NCI-H748 (cell line): ENCODE data around the gene S100A3.
"Not testable (repeated sequence)": the region's sequence is repeated elsewhere in the genome, so short reads cannot be mapped to it uniquely, and the experiment has no call there.

Source experiments
- DNase-seq: peaks from one replicate; lab custom pipeline; 2025; ENCODE audit not compliant: unreplicated experiment; lab: John Stamatoyannopoulos, UW

The S100A3 gene

DNA sequence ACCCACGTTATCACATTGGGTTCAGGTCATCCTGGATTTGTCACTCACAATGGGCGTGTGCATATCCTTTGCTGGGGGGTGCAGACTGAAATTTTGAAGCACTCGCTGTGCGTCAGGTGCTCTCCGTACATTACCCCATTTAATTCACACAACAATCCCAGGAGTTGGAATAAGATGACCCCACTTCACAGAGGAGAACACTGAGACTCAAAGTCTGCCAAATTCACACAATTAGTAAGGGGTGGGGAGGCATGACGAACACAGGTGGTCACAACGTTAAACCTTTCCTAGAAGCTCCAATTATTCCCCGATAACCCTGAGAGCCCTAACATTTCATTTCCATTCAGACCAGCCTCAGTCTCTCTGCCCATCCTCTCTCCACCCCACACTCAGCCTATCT lies 20.4 kb upstream of the S100A3 start:
- no peak for DNase-seq

DNA sequence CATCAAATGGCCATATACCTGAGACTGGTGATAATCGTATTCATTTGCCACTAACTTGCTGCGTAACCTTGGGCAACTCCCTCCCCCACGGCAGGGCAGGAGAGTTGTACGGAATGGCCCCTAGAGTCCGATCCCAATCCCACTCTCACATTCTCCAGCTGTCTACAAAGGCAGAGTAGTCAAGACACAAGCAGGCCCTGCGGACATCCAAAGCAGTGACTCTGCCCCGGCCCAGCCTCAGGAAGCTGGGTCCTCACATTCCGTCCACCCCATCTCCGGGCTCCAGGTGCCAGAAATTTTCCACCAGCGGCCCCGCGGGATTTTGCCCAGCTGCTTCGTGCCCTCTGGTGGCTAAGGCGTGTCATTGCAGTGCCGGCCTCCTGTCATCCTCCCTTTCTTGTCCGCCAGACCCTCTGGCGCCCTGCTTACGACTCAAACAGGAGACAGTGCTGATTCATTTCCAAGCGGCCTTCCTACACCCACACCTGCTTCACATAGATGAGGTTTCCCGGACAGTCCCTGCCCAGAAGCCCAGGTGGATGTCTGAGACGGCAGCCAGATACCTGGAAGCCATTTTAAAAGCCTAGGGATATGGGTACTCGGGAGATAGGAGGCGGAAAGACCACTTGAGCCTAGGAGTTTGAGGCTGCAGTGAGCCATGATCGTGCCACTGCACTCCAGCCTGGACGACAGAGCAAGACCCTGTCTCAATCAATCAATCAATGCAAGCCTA lies 19.5 kb upstream of the S100A3 start:
- DNase-seq = peak; percentile 91

DNA sequence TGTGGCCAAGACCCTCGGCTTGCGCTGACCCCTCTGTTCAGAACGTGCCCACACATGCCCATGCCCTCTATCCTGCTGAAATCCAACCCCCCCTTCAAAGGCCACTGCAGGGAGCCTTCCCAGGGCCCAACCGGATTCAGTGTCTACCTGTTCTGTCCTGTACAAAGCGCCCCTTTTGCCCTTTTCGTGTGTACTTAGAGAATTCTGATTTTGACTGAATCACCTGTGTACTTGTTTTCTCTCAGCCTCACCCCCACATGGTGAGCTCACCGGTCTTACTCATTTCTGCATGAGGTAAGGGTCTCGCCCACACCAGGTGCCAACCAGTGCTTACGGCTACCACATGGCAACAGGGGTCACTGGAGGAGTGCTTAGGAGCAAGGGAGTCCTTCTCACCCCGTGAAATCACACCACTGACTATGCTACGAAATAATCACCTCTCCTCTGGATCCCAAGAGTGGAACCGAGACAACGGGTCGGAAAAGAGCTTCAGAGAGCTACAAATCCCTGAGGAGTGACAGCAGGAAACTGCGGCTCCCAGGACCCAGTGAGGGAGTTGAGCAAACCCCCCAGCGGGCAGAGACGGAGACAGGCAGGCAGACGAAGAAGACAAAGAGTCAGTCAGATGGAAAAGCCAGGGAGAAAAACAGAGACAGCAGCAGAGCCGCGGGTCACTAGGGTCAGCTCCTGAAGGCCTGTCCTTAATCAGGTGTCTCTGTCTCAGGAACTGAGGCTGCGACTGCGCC lies 18.7 kb upstream of the S100A3 start:
- no peak for DNase-seq

DNA sequence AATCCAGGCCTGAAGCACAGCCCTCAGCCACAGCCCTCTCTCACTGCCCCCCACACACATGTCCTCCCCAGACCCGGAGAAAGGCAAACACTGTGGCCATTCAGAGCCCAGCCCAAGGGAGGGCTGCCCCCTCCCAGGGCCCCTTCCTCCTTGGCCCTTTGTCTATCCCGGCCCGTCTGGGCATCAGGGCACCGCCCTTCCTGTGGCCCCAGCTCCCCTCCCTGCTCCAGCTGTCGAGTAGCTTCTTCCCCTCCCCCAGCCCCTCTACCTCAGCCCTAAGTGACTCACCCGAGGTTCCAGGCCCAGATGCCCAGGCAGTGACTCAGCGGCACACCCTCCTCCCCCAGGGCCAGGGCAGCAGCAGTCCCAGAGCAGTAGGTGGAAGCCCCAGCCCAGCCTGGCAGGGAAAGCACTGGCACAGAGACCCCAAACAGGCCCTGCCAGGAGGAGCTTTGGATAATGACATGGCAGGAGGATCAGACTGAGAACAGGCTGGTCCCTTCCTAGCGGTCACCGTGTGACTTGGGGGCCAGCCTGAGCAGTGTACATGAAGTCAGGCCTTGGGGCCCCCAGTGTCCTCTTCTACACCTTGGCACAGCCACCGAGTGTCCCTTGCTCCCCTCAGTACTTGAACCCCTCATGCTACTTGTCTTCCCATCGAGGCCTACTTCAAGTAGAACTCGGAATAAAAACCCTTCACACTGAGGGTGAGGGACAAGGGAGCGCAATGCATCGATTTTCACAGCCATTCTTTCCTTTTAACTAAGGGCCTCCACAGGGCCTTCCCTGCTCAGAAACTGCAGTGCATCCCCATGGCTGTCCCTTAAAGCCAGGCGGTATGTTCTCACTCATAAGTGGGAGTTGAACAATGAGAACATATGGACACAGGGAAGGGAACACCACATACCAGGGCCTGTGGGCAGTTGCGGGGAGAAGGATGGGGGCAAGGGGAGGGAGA lies 17.6 kb upstream of the S100A3 start:
- peak; percentile 74 for DNase-seq

DNA sequence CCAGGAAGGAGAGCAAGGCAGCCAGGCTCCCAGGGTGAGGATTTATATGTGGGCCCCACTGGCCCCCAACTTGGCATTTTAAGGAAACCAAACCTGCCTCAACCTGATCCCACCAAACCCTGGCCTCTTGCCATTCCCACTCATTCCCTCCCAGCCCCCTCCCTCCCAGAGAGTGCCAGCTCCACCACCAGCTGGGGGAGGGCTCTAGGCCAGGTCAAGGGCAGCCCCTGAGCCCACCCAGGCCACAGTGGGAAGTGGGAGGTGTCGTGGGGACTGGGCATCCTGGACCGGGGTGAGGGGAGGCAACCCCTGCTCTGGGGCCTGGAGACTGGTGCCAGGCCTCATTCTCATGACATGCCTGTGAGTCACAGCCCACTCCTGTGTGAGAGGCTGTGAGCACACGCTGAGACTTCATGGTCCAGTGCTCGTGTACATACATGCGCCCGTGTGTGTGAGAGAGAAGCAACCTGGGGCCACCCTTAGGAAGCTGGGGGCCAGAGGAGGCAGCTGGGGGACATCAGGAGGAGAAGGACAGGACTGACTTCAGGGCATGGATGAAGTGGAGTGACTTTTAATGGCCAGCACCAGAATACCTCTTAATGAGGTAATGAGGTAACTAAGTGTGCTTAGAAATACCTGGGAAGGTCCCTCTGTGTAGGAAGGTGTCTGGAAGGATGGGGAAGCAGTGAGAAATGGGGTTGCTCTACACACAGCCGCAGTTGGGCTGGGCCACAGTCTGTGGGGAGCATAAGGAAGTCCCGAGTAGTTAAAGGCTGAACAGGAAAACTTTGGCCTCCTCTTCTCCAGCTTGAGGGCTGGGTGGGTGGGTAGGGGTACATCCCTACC lies 16.7 kb upstream of the S100A3 start, which contains the start of gene S100A2:
Gene S100A2, minus strand, starts transcription at position 316 of the 846 bp plus-strand sequence. CDS start 1,967 bp downstream, outside the sequence.
- DNase-seq = peak; percentile 8

DNA sequence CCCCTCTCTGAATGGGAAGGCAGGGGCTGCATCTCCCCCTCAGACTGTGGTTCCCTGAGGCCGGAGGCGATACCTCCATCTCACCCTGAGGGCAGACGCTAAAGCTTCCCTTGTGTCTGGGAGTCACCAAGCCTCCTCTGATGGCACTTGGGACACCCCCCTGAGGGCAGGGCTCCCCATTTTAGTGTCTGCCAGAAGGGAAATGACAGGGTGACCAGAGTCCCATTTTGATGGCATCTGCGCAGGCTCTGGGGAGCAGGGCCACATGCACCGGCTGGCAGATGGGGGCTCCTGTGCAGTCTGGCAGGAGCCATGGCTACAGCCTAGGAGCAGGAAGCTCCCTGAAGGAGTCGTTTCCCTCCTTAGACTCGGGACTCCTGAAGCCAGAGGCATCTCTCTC lies 14.9 kb upstream of the S100A3 start:
- DNase-seq = no peak

DNA sequence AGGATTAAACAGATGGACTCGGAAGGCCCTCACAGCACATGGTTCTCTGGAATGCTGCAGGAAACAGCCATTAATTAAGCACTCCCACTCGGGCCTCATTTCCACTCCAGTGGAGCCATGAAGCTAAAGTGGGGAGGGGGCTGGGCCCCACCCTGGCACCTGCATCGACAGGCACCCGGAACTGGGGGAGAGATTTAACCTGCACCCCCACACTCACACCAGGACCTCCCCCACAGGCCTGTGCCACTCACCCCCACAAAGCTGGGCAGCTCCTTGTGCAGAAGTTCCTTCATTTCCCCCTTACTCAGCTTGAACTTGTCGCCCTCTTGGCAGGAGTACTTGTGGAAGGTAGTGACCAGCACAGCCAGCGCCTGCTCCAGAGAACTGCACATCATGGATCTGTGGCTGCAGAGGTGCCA lies 14.4 kb upstream of the S100A3 start:
- DNase-seq = no peak

DNA sequence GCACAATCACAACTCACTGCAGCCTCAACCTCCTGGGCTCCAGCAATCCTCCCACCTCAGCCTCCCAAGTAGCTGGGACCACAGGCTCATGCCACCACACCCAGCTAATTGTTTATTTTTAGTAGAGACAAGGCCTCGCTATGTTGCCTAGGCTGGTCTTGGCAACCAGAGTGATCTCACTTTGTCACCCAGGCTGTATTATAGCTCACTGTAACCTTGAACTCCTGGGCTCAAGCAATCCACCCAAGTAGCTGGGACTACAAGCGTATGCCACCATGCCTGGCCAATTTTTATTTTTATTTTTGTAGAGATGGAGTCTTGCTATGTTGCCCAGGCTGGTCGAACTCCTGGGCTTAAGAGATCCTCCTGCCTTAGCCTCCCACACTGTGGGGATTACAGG lies 13.0 kb upstream of the S100A3 start:
- not testable (repeated sequence) for DNase-seq

DNA sequence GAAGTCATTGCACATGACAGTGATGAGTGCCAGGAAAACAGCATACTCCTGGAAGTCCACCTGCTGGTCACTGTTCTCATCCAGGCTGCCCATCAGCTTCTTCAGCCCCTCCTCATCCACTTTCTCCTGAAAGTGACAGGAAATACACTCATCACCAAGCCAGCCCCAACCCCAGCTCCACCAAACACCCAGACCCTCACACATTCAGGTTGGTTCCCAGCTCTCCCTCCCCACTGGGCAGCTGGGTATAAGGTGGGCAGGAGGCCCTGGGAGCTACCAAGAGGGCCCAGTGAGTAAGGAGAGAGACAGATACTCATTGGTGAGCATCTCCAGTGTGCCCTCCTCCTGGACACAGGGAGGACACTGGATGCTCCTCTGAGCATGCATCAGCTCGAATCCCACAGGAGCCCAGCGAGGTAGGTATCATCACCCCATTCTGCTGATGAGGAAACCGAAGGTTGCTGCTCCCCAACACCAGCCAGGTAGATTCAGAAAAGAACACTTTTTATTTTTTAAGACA lies 12.5 kb upstream of the S100A3 start:
- no peak for DNase-seq

DNA sequence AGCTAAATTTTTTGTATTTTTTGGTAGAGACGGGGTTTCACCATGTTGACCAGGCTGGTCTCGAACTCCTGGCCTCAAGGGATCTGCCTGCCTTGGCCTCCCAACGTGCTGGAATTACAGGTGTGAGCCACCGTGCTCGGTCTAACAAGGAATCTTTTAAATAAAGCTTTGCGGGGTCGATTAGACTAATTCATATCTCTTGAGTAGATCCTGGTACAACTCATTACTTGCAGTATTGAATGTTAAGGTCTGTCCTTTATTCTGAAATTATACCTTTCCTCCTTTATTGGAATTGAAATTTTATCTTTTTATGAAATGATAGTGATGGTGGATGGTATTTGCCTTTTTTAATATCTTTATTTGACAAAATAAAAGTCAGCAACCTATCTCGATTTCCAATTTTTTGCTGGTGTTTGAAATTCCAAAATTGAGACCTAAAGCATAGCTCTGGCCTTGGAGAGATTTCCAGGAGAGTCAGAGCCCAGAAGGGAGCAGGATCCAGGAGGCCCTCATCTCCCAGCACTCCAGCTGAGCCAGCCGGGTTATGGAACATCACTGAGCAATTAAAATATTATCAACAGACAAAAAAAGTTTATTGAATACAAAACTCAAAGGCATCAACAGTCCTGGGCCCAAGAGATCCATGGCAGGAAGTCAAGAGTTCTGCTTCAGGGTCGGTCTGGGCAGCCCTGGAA lies 11.9 kb upstream of the S100A3 start:
- DNase-seq = no peak

DNA sequence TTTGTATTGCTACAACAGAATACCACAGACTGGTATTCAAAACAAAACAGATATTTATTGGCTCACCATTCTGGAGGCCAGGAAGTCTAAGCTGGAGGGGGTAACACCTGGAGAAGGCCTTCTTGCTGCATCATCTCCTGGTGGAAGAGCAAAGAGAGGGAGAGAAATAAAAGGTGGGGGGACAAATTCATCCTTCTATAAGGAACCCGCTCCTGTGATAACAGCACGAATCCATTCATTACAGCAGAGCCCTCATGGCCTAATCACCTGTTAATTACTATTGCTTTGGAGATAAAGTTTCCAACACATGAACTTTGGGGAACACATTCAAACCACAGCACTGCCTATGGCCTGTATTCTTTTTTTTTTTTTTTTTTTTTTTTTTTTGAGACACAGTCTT lies 11.2 kb upstream of the S100A3 start:
- no peak for DNase-seq

DNA sequence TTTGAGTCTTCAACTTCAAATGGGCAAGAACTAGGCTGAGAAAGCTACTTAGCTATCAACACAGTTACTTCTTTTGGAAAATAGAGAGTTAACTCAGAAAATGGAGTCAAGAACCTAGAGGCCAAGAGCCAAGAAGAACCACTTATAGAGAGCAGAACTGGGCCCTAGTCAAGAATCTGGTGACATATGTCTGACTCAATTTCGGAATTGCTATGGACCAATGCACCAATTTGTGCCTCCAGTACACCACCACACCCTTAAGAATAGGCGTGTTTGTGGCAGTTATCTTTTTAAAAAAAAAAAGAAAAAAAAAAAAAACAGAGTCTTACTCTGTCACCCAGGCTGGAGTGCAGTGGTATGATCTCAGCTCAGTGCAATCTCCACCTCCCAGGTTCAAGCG lies 8.8 kb upstream of the S100A3 start:
- DNase-seq = no peak

DNA sequence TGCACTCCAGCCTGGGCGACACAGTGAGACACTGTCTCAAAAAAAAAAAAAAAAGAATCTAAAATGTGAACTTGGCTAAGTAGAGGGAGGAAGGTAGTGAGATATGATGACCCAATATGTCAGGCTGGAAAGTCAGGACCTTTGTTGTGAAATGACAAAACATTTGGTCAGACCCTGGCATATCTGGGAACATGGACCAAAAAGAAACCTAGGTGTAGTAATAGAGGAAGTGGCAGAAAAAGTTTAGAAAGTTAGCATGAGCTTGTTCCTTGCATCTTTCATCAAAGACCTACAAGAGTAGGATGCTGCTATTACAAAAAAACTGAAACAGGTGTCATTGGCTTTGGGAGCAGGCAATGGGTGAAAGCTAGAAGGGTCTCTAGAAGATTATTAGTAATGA lies 7.3 kb upstream of the S100A3 start:
- DNase-seq = no peak

DNA sequence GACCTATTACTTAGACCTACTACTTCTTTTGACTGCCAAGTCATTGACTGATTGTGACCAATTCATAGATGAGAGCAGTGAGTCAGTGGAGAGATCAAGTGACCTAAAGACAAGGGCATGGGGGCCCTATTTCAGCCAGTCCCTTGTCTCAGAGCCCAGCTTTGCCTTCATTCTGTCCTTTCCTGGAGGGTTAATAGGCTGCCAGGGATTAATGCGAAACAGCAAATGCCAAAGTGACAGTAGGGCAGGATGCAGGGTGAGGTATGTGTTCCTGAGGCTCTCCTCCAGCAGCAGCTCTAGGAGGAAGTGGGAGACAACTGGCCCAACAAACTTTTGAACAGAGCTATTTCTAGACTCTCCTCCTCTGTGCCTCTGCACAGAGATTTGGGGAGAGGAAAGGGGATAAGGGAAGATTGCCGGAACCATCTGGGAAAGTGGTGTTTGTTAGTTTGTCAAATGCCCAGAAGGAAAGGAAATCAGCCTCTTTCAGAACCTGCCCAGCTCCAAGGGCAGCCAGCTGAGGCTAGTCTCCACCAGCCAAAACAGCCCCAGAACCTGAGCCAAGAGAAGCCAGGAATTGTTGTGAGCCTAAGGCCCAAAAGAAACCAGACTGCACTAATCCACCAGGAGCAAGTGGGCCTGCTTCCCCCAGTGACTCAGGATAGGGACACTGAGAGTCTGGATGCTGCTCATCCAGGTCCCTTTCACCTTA lies 4.9 kb upstream of the S100A3 start:
- no peak for DNase-seq

DNA sequence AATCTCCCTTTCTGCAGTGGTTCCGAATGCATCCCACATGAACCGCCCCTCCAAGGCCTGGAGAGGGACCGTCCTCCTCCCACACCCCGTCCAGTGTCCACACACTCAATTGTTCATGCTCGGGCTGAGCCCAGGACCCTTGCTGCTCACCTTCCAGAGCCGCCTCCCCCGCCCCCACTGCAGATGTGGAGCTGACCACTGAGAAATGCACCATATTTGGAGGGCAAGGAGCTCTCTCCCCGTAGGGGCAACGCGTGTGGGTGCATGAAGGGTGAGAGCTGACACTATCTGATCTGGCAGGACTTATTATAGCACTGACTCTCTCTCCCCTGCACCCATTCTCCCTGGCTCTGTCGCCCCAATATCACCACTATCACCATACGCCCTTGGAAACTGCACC lies 4.0 kb upstream of the S100A3 start:
- DNase-seq = no peak

DNA sequence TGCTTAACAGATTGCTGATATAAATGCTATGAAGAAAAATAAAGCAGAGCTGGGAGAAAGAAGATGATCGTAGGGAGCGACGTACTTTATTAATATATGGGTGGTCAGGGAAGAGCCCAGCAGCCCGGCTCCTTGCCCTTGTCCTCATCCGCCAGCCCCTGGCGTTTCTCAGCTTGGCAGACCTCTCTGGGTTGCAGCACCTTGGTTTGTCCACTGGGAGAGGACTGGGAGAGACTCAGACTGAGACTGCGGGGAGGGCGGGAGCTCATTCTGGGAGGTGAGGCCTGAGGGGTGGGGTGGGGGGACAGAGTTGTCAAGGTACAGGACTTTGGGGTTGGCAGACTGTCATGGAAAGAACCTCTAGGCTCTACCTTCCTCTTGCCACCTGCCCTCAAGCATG lies 3.3 kb upstream of the S100A3 start:
- no peak for DNase-seq

DNA sequence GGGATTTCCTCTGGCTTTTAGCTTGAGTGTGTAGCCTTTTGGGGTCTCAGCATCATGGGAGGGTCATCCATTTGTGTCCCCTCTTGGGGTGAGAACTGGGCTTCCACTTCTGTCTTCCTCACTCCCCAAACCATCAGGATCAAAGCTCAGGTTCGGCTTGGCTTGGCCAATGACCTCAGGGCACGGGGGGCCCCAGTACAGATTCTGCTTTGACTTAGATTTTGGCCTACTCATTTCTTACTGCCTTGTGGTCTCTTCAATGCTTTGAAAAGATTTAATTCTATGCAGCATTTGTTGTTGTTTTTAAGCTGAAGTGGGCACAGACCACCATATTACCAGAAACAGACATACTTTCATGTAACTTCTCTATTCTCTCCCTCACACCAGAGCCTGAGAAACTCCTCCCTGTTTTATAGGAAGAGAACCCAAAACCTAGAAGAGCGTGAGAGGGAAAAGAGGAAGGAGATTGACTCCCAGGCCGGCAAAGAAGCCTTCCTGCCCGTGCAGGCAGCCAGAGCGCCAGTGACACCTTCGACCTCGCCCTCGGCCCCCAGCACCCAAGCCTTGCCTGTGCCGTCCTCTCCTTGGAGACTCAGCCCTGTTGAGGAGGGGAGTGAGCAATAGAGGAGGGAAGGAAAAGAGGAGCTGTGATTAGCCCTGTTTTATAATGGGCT lies 1.9 kb upstream of the S100A3 start:
- no peak for DNase-seq

DNA sequence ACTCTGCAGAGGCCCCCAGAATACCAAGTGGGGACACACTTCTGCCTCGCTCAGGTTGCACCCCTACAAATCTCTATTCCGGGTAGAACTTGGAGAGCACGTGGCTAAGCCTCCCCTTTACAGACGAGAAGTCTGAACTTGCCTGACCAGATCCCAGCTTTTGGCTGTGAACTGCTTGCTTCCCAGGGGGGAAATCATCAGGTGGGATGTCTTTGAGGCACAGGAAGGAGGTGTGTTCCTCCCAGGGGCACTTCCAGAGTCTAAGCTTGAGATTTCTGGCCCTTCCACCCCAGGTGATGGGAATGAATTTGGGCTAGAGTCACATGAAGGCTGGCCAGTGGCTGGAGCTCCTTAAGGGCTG lies 1.3 kb upstream of the S100A3 start:
- no peak for DNase-seq
